GM23248 (cell line): ENCODE measurements around the gene UNC13A. TPM values are rescaled to one million over a fixed set of nuclear protein-coding genes. Genes with fewer than 3 reads are reported as not detected.

Experiments
- DNase-seq: peaks from one replicate; pipeline ENCODE4 v3.0.0-alpha.2; 2015
- H2AFZ ChIP-seq: fragments of 200-600 bp; sonication (generic); 2 replicates; pipeline ENCODE4 v1.6.1; 2016; ENCODE audit warnings: antibody characterized with exemption
- H3F3A ChIP-seq: fragments of 200-600 bp; sonication (generic); 2 replicates; pipeline ENCODE4 v1.6.1; 2016; ENCODE audit warnings: mild to moderate bottlenecking, antibody characterized with exemption, mixed run types; ENCODE audit not compliant: insufficient read depth
- H3K27ac ChIP-seq: fragments of 200-600 bp; sonication (generic); 2 replicates; pipeline ENCODE4 v1.5.1; 2016; ENCODE audit warnings: mild to moderate bottlenecking
- H3K27me3 ChIP-seq: fragments of 200-600 bp; sonication (generic); replicated peaks from 2 replicates; pipeline ENCODE4 v1.6.1; 2016; ENCODE audit warnings: mild to moderate bottlenecking; ENCODE audit not compliant: insufficient read depth
- H3K36me3 ChIP-seq: fragments of 200-600 bp; sonication (generic); 2 replicates; pipeline ENCODE4 v1.6.1; 2016; ENCODE audit warnings: low read depth, mild to moderate bottlenecking
- H3K4me1 ChIP-seq: fragments of 200-600 bp; sonication (generic); 2 replicates; pipeline ENCODE4 v1.6.1; 2016; ENCODE audit warnings: mild to moderate bottlenecking; ENCODE audit not compliant: insufficient read depth
- H3K4me2 ChIP-seq: fragments of 200-600 bp; sonication (generic); one replicate; pipeline ENCODE4 v1.6.1; 2016; ENCODE audit warnings: mild to moderate bottlenecking; ENCODE audit not compliant: unreplicated experiment
- H3K4me3 ChIP-seq: fragments of 200-600 bp; sonication (generic); 2 replicates; pipeline ENCODE4 v1.5.1; 2016; ENCODE audit warnings: mild to moderate bottlenecking
- H3K79me2 ChIP-seq: fragments of 200-600 bp; sonication (generic); 2 replicates; pipeline ENCODE4 v1.6.1; 2016; ENCODE audit warnings: mild to moderate bottlenecking; ENCODE audit not compliant: insufficient read depth
- H3K9ac ChIP-seq: fragments of 200-600 bp; sonication (generic); 2 replicates; pipeline ENCODE4 v1.6.1; 2016; ENCODE audit warnings: mild to moderate bottlenecking
- H3K9me2 ChIP-seq: fragments of 200-600 bp; sonication (generic); 2 replicates; pipeline ENCODE4 v1.6.1; 2016; ENCODE audit warnings: mixed run types, mild to moderate bottlenecking, moderate library complexity; ENCODE audit not compliant: insufficient read depth
- H3K9me3 ChIP-seq: fragments of 200-600 bp; sonication (generic); one replicate; pipeline ENCODE4 v1.6.1; 2017; ENCODE audit warnings: low read depth
- H4K20me1 ChIP-seq: fragments of 200-600 bp; sonication (generic); 2 replicates; pipeline ENCODE4 v1.6.0; 2016; ENCODE audit not compliant: insufficient read depth
- EZH2 ChIP-seq: fragments of 200-600 bp; sonication (generic); IDR thresholded peaks from 2 replicates; pipeline ENCODE4 v1.6.1; 2018; ENCODE audit warnings: antibody characterized with exemption, mild to moderate bottlenecking; ENCODE audit not compliant: insufficient read depth, poor library complexity, severe bottlenecking
- EZH2phosphoT487 ChIP-seq: fragments of 200-600 bp; sonication (generic); IDR thresholded peaks from 2 replicates; pipeline ENCODE4 v1.6.1; 2018; ENCODE audit warnings: antibody characterized with exemption, moderate library complexity, mild to moderate bottlenecking, low read depth; ENCODE audit not compliant: insufficient read depth
- WGBS, 2 experiments: methylation state at CpG; one replicate each; pipeline ENCODE4 v1.1.6; 2015 to 2017; ENCODE audit warnings: low lambda C conversion rate in 2 of 2, low coverage in 1 of 2; ENCODE audit errors: missing lambda C conversion rate in 2 of 2; 5-methylcytosine and 5-hydroxymethylcytosine counted together
- in situ Hi-C: fragments of 300-500 bp; cut with MboI; formaldehyde crosslinking; loops from 2 replicates; pipeline ENCODE4 v1.15.0; 2020
- polyA plus RNA-seq: library from polyadenylated mRNA; unstranded; fragments of >200 nt; fragmentation: Nextera tagmentation; extraction: Ambion mirVana; gene quantifications from 2 replicates; pipeline ENCODE4 v1.2.1, GENCODE V29; 2016
- total RNA-seq: library from RNA; depleted of rRNA; stranded (reverse); fragments of >200 nt; shearing (Covaris generic); gene quantifications from 2 replicates; pipeline ENCODE4 v1.2.3, GENCODE V29; 2014

The UNC13A gene
- total and polyA plus RNA-seq, 2 experiments from 2014 or later, result 0.03 to 0.11 TPM

DNA sequence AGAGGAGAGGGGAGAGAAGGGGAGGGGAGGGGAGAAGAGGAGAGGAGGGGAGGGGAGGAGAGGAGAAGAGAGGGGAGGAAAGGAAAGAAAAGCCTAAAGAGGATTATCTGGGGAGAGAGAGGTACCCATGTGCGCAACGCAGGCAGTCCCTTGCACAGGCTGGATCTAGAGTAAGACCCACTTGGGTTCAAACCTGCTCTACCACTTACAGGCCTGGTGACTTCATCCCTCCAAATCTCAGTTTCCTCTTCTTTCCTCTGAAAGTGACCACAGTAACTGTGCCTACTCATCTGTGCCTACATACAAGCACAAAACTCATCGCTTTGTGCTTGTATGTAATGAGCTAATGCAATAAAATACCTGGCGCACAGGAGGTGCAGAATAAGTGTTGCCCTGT, 30.4 kb upstream of the UNC13A start:
- Histone ChIP-seq H3K4me3 (no peak overlapping the region), H3K9me3 (no peaks in the 10 kb centered on the region), H3K9ac (no peak overlapping the region), H3F3A (peaks cover 29% of the 10 kb centered on the region), H3K4me2 (no peak overlapping the region), H2AFZ (peak overlapping the region; percentile 86; the same call in 1 of the 2 replicates), H3K4me1 (peaks cover 33% of the 10 kb centered on the region), H3K27ac (peak overlapping the region; percentile 37; the same call in 1 of the 2 replicates), H3K9me2 (no peaks in the 10 kb centered on the region), H3K27me3 (no peaks in the 10 kb centered on the region), H3K79me2 (peaks cover 42% of the 10 kb centered on the region), H3K36me3 (no peaks in the 10 kb centered on the region), H4K20me1 (no peaks in the 10 kb centered on the region)
- TF ChIP-seq EZH2 (no peak), EZH2phosphoT487 (no peak)
- in situ Hi-C loops, result no loop called here
- WGBS, 2 experiments, result 87 to 88% methylated on average over 2 to 4 of the region's 4 CpGs
- DNase-seq, result no peak

DNA sequence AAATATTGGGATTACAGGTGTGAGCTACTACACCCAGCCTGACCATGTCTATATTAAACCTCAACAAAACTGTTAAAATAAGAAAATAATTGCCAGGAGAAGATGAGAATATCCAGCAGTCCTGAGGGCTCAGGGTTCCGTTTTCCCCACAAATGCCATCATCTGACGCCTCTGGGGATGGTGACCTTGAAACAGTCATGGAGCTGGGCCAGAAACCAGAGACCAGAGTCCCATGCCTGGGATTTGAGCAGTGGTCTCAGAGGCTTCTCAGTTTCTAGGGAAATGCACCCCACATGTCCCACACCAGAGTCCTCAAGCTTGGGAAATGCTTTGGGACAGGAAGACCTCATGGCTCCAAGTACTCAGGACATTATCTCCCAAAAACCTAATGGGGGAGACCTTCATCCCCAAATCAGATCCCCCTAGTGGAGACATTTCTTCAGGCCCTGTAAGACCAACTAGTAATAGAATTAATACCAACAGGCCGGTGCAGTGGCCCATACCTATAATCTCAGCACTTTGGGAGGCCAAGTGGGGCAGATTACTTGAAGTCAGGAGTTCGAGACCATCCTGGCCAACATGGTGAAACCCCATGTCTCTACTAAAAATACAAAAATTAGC, 28.3 kb upstream of the UNC13A start:
- H4K20me1 ChIP-seq, result no peaks in the 10 kb centered on the region
- peaks cover 27% of the 10 kb centered on the region for H3F3A ChIP-seq
- no peaks in the 10 kb centered on the region for H3K9me3 ChIP-seq
- peaks cover 24% of the 10 kb centered on the region for H3K79me2 ChIP-seq
- H3K4me3 ChIP-seq, result no peak overlapping the region
- DNase-seq, result peak; percentile 23
- WGBS, 2 experiments, result 65 to 69% methylated on average over 4 of the region's 4 CpGs
- no peak overlapping the region for H3K9ac ChIP-seq
- H3K4me2 ChIP-seq, result no peak overlapping the region
- TF ChIP-seq EZH2, result no peak
- no peak for TF ChIP-seq EZH2phosphoT487
- peak overlapping the region; percentile 79; the same call in 1 of the 2 replicates for H3K27ac ChIP-seq
- in situ Hi-C loops, result no loop called here
- H3K4me1 ChIP-seq, result peaks cover 22% of the 10 kb centered on the region
- no peaks in the 10 kb centered on the region for H3K27me3 ChIP-seq
- no peaks in the 10 kb centered on the region for H3K9me2 ChIP-seq
- H3K36me3 ChIP-seq, result no peaks in the 10 kb centered on the region
- H2AFZ ChIP-seq, result no peak overlapping the region

- in situ Hi-C loops, result no loop called here
- TF ChIP-seq EZH2phosphoT487 (no peak), EZH2 (no peak)
Observed at GRCh38 chr19:17711851-17712250, 23.7 kb upstream of the UNC13A start.

DNA sequence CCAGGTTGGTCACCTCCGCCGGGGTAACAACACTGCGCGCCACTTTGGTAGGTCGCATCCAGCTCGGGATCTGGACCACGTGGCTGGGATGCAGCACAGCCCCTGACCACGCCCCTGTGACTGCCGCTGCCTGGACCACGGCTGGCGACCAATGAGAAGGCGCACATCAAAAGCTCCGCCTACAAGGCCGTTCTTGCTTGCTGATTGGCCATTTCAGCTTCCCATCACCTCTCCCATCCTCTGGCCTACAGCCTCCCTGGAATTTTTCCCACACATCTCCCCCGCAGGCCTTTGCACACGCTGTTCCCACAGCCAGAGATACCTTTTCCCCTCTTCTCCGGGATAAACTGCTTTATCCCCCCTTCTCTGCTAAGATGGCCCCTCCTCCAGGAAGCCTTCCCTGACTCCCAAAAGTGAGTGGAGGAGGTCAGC, 18.6 kb upstream of the UNC13A start:
- peak; percentile 60 for DNase-seq
- H3K27me3 ChIP-seq, result no peaks in the 10 kb centered on the region
- H3K9me2 ChIP-seq, result no peaks in the 10 kb centered on the region
- no peaks in the 10 kb centered on the region for H3K9me3 ChIP-seq
- no peak for TF ChIP-seq EZH2phosphoT487
- TF ChIP-seq EZH2, result no peak
- no peaks in the 10 kb centered on the region for H3K79me2 ChIP-seq
- H3K9ac ChIP-seq, result no peak overlapping the region
- H4K20me1 ChIP-seq, result no peaks in the 10 kb centered on the region
- no peak overlapping the region for H3K27ac ChIP-seq
- H3K36me3 ChIP-seq, result no peaks in the 10 kb centered on the region
- WGBS, 2 experiments, result 6 to 15% methylated on average over 16 to 17 of the region's 17 CpGs
- in situ Hi-C loops, result no loop called here
- no peak overlapping the region for H3K4me3 ChIP-seq
- no peak overlapping the region for H2AFZ ChIP-seq
- H3K4me1 ChIP-seq, result no peaks in the 10 kb centered on the region
- H3K4me2 ChIP-seq, result no peak overlapping the region
- H3F3A ChIP-seq, result no peaks in the 10 kb centered on the region

More at GRCh38 chr19:17711851-17712250, 23.7 kb upstream of the UNC13A start:
- no peaks in the 10 kb centered on the region for H4K20me1 ChIP-seq
- H3K27me3 ChIP-seq, result no peaks in the 10 kb centered on the region
- no peaks in the 10 kb centered on the region for H3K9me3 ChIP-seq
- no peaks in the 10 kb centered on the region for H3K9me2 ChIP-seq
- H3K4me3 ChIP-seq, result no peak overlapping the region
- H3K9ac ChIP-seq, result no peak overlapping the region
- no peak overlapping the region for H3K4me2 ChIP-seq
- 49 to 52% methylated on average over 6 of the region's 6 CpGs for WGBS, 2 experiments
- 0 out of 2 replicates have a peak, but pooled peaks cover 8% of the 10 kb centered on the region for H3F3A ChIP-seq
- no peak for DNase-seq
- no peaks in the 10 kb centered on the region for H3K79me2 ChIP-seq
- H3K4me1 ChIP-seq, result peaks cover 2% of the 10 kb centered on the region; the same call in 1 of the 2 replicates
- no peak overlapping the region for H2AFZ ChIP-seq
- no peaks in the 10 kb centered on the region for H3K36me3 ChIP-seq
- H3K27ac ChIP-seq, result no peak overlapping the region
